Activated CD8-positive, alpha-beta T cell treated with anti-CD3 and anti-CD28 coated beads for 36 hours (primary cell): ENCODE measurements around the gene TMEM19. TPM values are rescaled to one million over a fixed set of nuclear protein-coding genes. Genes with fewer than 3 reads are reported as not detected.
A peak's percentile ranks its signal among the peaks of the same experiment; 100 is the strongest.

ENCODE experiments used
- ATAC-seq: fragments of 200-7000 bp; cut with Tn5 transposase; one replicate; pipeline ENCODE4 v1.10.0; 2021; ENCODE audit warnings: mild to moderate bottlenecking, moderate library complexity
- CTCF ChIA-PET: fragments of 350-600 bp; sonication (Branson Sonifier 250); formaldehyde crosslinking; loops from one replicate; lab custom pipeline; 2021; ENCODE audit warnings: antibody characterized with exemption; lab: Charles Lee
- POLR2A ChIA-PET: fragments of 350-600 bp; sonication (Branson Sonifier 250); formaldehyde crosslinking; loops from one replicate; lab custom pipeline; 2021; ENCODE audit warnings: antibody characterized with exemption; lab: Charles Lee
- DNase-seq: peaks from one replicate; pipeline ENCODE4 v3.0.0-alpha.2; 2020
- H3K27ac Mint-ChIP-seq: one replicate; pipeline ENCODE4 v1.8.0; 2021; ENCODE audit warnings: mild to moderate bottlenecking, mixed read lengths
- H3K27me3 Mint-ChIP-seq: one replicate; pipeline ENCODE4 v1.8.0; 2021; ENCODE audit warnings: mixed read lengths
- H3K36me3 Mint-ChIP-seq: one replicate; pipeline ENCODE4 v1.8.0; 2021; ENCODE audit warnings: low read depth, mixed read lengths
- H3K4me1 Mint-ChIP-seq: one replicate; pipeline ENCODE4 v1.8.0; 2021; ENCODE audit warnings: low read depth, mixed read lengths
- H3K4me3 Mint-ChIP-seq: one replicate; pipeline ENCODE4 v1.8.0; 2021; ENCODE audit warnings: mild to moderate bottlenecking, moderate library complexity, mixed read lengths
- H3K9me3 Mint-ChIP-seq: one replicate; pipeline ENCODE4 v1.8.0; 2021; ENCODE audit warnings: mixed read lengths
- CTCF ChIP-seq: fragments of 200-600 bp; IDR thresholded peaks from one replicate; pipeline ENCODE4 v1.8.0; 2022; ENCODE audit warnings: antibody characterized with exemption, mild to moderate bottlenecking
- intact Hi-C: fragments of 100-400 bp; cut with micrococcal nuclease; formaldehyde crosslinking; loops from one replicate; pipeline ENCODE4 v1.10.0; 2022
- total RNA-seq, 2 experiments: library from RNA; stranded (reverse); gene quantifications; one replicate each; pipeline ENCODE4 v1.2.3, GENCODE V29; 2021

TMEM19 gene
- total RNA-seq, 2 experiments from 2014 or later = 14.2 to 16.5 TPM

GRCh38 chr12:71702590-71702989, 16.7 kb downstream of the TMEM19 start:
- CTCF ChIA-PET = interaction anchor here (0.6 to 1.9 kb wide), 2 partner anchors 15 to 45 kb away, joined by 3 to 7 read pairs; no protein-coding TSS in a partner anchor
- H3K36me3 Mint-ChIP-seq = peaks cover 14% of the 10 kb centered on the region
- intact Hi-C loops = no loop called here

GRCh38 chr12:71703206-71703605, 17.3 kb downstream of the TMEM19 start:
- peaks cover 16% of the 10 kb centered on the region for H3K36me3 Mint-ChIP-seq
- no peak for TF ChIP-seq CTCF
- intact Hi-C loops = no loop called here
- no peaks in the 10 kb centered on the region for H3K4me1 Mint-ChIP-seq
- ChIA-PET POLR2A (no interaction called here), CTCF (interaction anchor here (0.8 to 1.9 kb wide), 3 partner anchors 8 to 44 kb away, joined by 3 to 7 read pairs (median 4); partner anchors contain the start of gene TMEM19)
- no peak overlapping the region for H3K4me3 Mint-ChIP-seq
- no peaks in the 10 kb centered on the region for H3K9me3 Mint-ChIP-seq
- H3K27me3 Mint-ChIP-seq = no peaks in the 10 kb centered on the region
- H3K27ac Mint-ChIP-seq = no peak overlapping the region
- ATAC-seq (no peak), DNase-seq (no peak)

More at GRCh38 chr12:71702590-71702989, 16.7 kb downstream of the TMEM19 start:
- Mint-ChIP-seq H3K27me3 (no peaks in the 10 kb centered on the region), H3K4me3 (no peak overlapping the region), H3K27ac (no peak overlapping the region), H3K4me1 (no peaks in the 10 kb centered on the region), H3K9me3 (no peaks in the 10 kb centered on the region)
- no peak for TF ChIP-seq CTCF
- POLR2A ChIA-PET = no interaction called here
- DNase-seq (no peak), ATAC-seq (no peak)

GRCh38 chr12:71704920-71705319, 19.0 kb downstream of the TMEM19 start:
- Mint-ChIP-seq H3K36me3 (peaks cover 12% of the 10 kb centered on the region), H3K4me1 (no peaks in the 10 kb centered on the region), H3K27me3 (no peaks in the 10 kb centered on the region), H3K9me3 (peaks cover 1% of the 10 kb centered on the region), H3K27ac (no peak overlapping the region), H3K4me3 (no peak overlapping the region)
- ChIA-PET CTCF (no interaction called here), POLR2A (no interaction called here)
- intact Hi-C loops = no loop called here
- DNase-seq = no peak
- no peak for TF ChIP-seq CTCF
- ATAC-seq = no peak

GRCh38 chr12:71708658-71709057, 22.8 kb downstream of the TMEM19 start:
- intact Hi-C loops = no loop called here
- TF ChIP-seq CTCF = no peak
- H3K36me3 Mint-ChIP-seq = peaks cover 11% of the 10 kb centered on the region
- H3K27me3 Mint-ChIP-seq = no peaks in the 10 kb centered on the region
- no peaks in the 10 kb centered on the region for H3K4me1 Mint-ChIP-seq
- peaks cover 14% of the 10 kb centered on the region for H3K9me3 Mint-ChIP-seq
- DNase-seq (no peak), ATAC-seq (no peak)
- no peak overlapping the region for H3K4me3 Mint-ChIP-seq
- ChIA-PET POLR2A (interaction anchor here (1.5 kb wide), 1 partner anchor 45 kb away, joined by 4 read pairs; the partner anchor contains the start of genes THAP2 and ZFC3H1), CTCF (interaction anchor here (1.2 kb wide), 1 partner anchor 34 kb away, joined by 3 read pairs; no protein-coding TSS in a partner anchor)
- H3K27ac Mint-ChIP-seq = no peak overlapping the region

GRCh38 chr12:71710276-71711125, 24.6 kb downstream of the TMEM19 start:
- Mint-ChIP-seq H3K27ac (no peak overlapping the region), H3K27me3 (no peaks in the 10 kb centered on the region), H3K4me1 (no peaks in the 10 kb centered on the region), H3K9me3 (peaks cover 25% of the 10 kb centered on the region), H3K4me3 (no peak overlapping the region), H3K36me3 (peaks cover 11% of the 10 kb centered on the region)
- TF ChIP-seq CTCF = no peak
- DNase-seq (no peak), ATAC-seq (peak; percentile 39)
- ChIA-PET CTCF (no interaction called here), POLR2A (no interaction called here)
- intact Hi-C loops = no loop called here
